Adrenal gland (tissue), 5 donors: ENCODE results near the gene KRT15.

ENCODE experiments used
- CTCF ChIP-seq, 6 experiments: fragments of 450-650 bp in 4 of 6; fragments of 200-600 bp in 2 of 6; sonication (generic) in 1 of 6; IDR thresholded peaks; 1 replicate in 5 of 6; 2 replicates in 1 of 6; pipeline versions ENCODE4 v1.5.1 to v1.8.0; 2016 to 2021; ENCODE audit warnings: antibody characterized with exemption in 6 of 6, mild to moderate bottlenecking in 2 of 6, moderate library complexity in 1 of 6
- POLR2A ChIP-seq, 2 donors: fragments of 450-650 bp; IDR thresholded peaks; one replicate each; pipeline ENCODE4 v1.6.1; 2017; ENCODE audit warnings: antibody characterized with exemption in 2 of 2, mild to moderate bottlenecking in 2 of 2, moderate library complexity in 1 of 2
- donor health status: DM: no; HTN: no; CAD: no.

DNA sequence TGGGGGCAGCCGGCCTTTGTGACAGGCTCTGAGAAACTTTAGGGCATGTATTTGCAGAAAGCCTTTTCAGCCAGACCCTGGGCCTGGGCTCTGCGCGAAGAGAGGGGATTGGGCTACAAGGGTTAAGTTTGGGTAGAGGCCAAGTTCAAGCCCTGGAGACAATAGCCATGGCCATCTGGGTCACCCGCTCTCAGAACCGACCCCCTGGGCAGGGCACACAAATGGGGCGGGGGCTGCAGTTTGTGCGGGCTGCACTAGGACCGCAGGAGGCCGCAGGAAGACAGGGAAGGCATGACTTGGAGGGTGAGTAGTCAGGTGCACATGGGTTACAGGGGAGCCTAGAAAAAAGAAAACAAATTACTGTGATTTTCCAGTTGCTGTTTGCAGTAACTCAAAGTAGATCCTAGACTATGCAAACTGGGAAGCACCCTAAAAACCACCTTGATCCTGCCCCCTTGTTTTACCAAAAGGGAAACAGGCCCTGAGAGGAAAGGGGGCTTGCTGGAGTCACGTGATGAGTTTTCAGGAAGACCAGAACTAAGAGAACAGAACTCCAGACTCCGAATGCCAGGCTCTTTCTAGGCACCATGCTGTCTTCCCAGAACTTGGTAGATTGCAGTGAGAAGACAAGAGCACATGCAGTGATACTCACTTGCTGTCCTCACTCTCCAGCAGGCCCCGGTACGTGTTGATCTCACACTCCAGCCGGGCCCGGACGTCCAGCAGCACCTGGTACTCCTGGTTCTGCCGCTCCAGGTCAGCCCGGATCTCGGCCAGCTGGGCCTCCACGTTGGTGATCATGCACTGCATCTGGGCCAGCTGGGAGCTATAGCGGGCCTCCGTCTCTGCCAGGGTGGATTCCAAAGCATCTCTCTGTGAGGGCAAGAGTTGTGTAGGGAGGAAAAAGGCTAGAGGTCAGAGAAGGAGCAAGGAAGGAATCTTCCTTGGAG lies 41.5 kb downstream of the KRT15 start:
- TF ChIP-seq CTCF (IDR thresholded peaks at IDR 0.05) (no peak), POLR2A (IDR thresholded peaks at IDR 0.05) (no peak)
